Lower leg skin (tissue), 4 donors: ENCODE measurements around the gene ABCG4. TPM values are rescaled to one million over a fixed set of nuclear protein-coding genes. Genes with fewer than 3 reads are reported as not detected.
A peak's percentile ranks its signal among the peaks of the same experiment; 100 is the strongest.
"Not testable (repeated sequence)": the region's sequence is repeated elsewhere in the genome, so short reads cannot be mapped to it uniquely, and the experiment has no call there.

Source experiments
- DNase-seq, 2 donors: peaks; one replicate each; pipeline ENCODE4 v3.0.0-alpha.2; 2019; ENCODE audit warnings: low spot score in 2 of 2
- H3K4me3 ChIP-seq: fragments of 200-600 bp; sonication (generic); 2 replicates; pipeline ENCODE4 v1.5.1; 2017; ENCODE audit warnings: mild to moderate bottlenecking, low read depth; ENCODE audit not compliant: poor library complexity, severe bottlenecking
- CTCF ChIP-seq, 3 donors: fragments of 450-650 bp; IDR thresholded peaks; one replicate each; pipeline ENCODE4 v1.5.1; 2016; ENCODE audit warnings: antibody characterized with exemption in 3 of 3, mild to moderate bottlenecking in 3 of 3, moderate library complexity in 2 of 3
- POLR2A ChIP-seq, 2 donors: fragments of 450-650 bp; IDR thresholded peaks; one replicate each; pipeline ENCODE4 v1.6.1; 2016 to 2017; ENCODE audit warnings: antibody characterized with exemption in 2 of 2, mild to moderate bottlenecking in 1 of 2, moderate library complexity in 1 of 2
- WGBS, 2 donors: methylation state at CpG; one replicate each; pipeline ENCODE4 v1.1.5; 2018; 5-methylcytosine and 5-hydroxymethylcytosine counted together
- intact Hi-C: fragments of 100-400 bp; cut with DNase I; formaldehyde crosslinking; loops from one replicate; pipeline ENCODE4 v1.15.0; 2023; ENCODE audit warnings: low total_unique reads
- total RNA-seq, 4 donors: library from RNA; depleted of rRNA; stranded (reverse); fragments of >200 nt; gene quantifications; one replicate each; pipeline ENCODE4 v1.1.0, GENCODE V29; 2016

The ABCG4 gene
- total RNA-seq, 4 donors from 2014 or later, result 0.52 to 1.1 (median 0.67) TPM

GRCh38 chr11:119196833-119197483 lies 48.1 kb downstream of the ABCG4 start:
- no peak overlapping the region for H3K4me3 ChIP-seq
- intact Hi-C loops, result loop anchor here (10.0 kb wide), 1 partner anchor 152 kb away; no protein-coding TSS in a partner anchor
- TF ChIP-seq CTCF (IDR thresholded peaks at IDR 0.05), result peak in 1 of 3 donors; percentile 54
- TF ChIP-seq POLR2A (IDR thresholded peaks at IDR 0.05), result no peak
- WGBS, 2 donors, result 42 to 44% methylated on average over 5 of the region's 5 CpGs
- DNase-seq, result peak in 1 of 2 donors; percentile 75

DNA sequence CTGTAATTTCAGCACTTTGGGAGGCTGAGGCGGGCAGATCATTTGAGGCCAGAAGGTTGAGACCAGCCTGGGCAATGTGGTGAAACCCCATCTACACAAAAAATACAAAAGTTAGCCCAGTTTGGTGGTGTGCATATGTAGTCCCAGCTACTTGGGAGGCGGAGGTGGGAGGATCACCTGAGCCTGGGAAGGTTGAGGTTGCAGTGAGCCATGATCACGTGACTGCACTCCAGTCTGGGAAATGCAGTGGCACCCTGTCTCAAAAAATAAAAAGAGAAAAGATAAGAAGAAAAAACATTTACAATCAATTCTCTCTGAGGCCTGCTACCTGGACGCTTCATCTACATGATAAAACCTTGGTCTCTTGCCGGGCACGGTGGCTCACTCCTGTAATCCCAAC lies 50.1 kb downstream of the ABCG4 start:
- H3K4me3 ChIP-seq, result no peak overlapping the region
- intact Hi-C loops, result loop anchor here (10.0 kb wide), 1 partner anchor 154 kb away; no protein-coding TSS in a partner anchor
- DNase-seq, result no peak
- TF ChIP-seq POLR2A (IDR thresholded peaks at IDR 0.05) (no peak), CTCF (IDR thresholded peaks at IDR 0.05) (no peak)
- WGBS, 2 donors, result 77 to 82% methylated on average over 6 of the region's 6 CpGs

- intact Hi-C loops, result loop anchor here (10.0 kb wide), 1 partner anchor 124 kb away; no protein-coding TSS in a partner anchor
- WGBS, 2 donors, result 90 to 93% methylated on average over 5 of the region's 5 CpGs
- DNase-seq, H3K4me3 ChIP-seq: not testable (repeated sequence)
Observed at GRCh38 chr11:119201236-119201635, 52.4 kb downstream of the ABCG4 start.

DNA sequence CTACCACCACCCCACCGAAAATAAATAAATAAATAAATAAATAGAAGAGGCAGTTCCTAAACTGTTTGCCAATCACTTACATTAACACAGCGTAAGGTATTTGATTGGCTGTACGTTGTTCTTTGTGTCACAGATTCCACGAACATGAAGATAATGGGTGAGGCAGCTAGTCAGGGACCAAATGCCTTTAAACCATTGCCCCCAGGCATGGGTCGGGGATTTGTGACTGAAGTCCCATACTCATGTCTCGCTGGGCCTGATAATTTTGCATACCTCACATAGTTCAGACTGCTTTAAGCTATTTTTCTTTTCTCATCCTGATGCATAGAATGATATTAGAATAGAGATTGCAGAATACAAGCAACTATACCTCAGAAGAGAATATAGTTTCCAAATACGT lies 53.7 kb downstream of the ABCG4 start:
- intact Hi-C loops, result loop anchor here (10.0 kb wide), 1 partner anchor 122 kb away; no protein-coding TSS in a partner anchor
- DNase-seq, result no peak
- TF ChIP-seq POLR2A (IDR thresholded peaks at IDR 0.05) (no peak), CTCF (IDR thresholded peaks at IDR 0.05) (no peak)
- H3K4me3 ChIP-seq, result no peak overlapping the region
- WGBS, 2 donors, result 90 to 93% methylated on average over 7 of the region's 7 CpGs

GRCh38 chr11:119204066-119204465 lies 55.2 kb downstream of the ABCG4 start:
- TF ChIP-seq CTCF (IDR thresholded peaks at IDR 0.05) (no peak), POLR2A (IDR thresholded peaks at IDR 0.05) (no peak)
- H3K4me3 ChIP-seq, result no peak overlapping the region
- intact Hi-C loops, result loop anchor here (10.0 kb wide), 1 partner anchor 121 kb away; no protein-coding TSS in a partner anchor
- WGBS, 2 donors, result 94 to 96% methylated on average over 9 of the region's 9 CpGs
- DNase-seq, result no peak

DNA sequence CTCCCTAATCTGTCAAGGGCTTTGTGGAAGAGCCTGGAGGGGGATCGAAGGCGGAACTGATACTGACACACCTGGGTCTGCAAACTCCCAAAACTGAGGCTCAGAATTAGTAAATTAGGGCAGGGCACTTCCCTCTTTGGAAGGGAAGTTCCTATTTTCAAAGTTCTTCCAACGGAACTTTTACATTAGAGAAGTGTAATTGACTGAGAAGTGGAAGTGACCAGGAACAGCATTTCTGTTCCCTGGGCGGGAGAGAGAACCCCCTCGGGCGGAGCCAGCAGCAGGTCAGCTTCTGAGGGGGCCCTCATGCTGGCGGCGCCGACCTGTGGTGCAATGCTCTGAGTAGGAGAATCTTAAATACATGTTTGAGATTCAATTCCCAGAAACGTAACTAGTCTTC lies 56.2 kb downstream of the ABCG4 start:
- 45 to 50% methylated on average over 10 of the region's 10 CpGs for WGBS, 2 donors
- TF ChIP-seq POLR2A (IDR thresholded peaks at IDR 0.05), result no peak
- TF ChIP-seq CTCF (IDR thresholded peaks at IDR 0.05), result no peak
- DNase-seq, result no peak
- no peak overlapping the region for H3K4me3 ChIP-seq
- intact Hi-C loops, result loop anchor here (10.0 kb wide), 1 partner anchor 120 kb away; no protein-coding TSS in a partner anchor
